SJCRH30 (cell line): ENCODE results near the gene MTA1. TPM values are rescaled to one million over a fixed set of nuclear protein-coding genes. Genes with fewer than 3 reads are reported as not detected.

Experiments
- DNase-seq, 2 experiments: peaks; one replicate each; pipeline ENCODE4 v3.0.0-alpha.2; 2015 to 2020
- H3K27ac ChIP-seq: fragments of 250-450 bp; sonication (Bioruptor Pico); 2 replicates; pipeline ENCODE4 v1.5.1; 2020; ENCODE audit warnings: mild to moderate bottlenecking, moderate library complexity
- H3K27me3 ChIP-seq: fragments of 250-450 bp; sonication (Bioruptor Pico); 2 replicates; pipeline ENCODE4 v1.5.1; 2020; ENCODE audit warnings: mild to moderate bottlenecking, moderate library complexity
- H3K36me3 ChIP-seq: fragments of 250-450 bp; sonication (Bioruptor Pico); 2 replicates; pipeline ENCODE4 v1.5.1; 2020; ENCODE audit warnings: mild to moderate bottlenecking, moderate library complexity
- H3K4me1 ChIP-seq: fragments of 250-450 bp; sonication (Bioruptor Pico); 2 replicates; pipeline ENCODE4 v1.5.1; 2020; ENCODE audit warnings: mild to moderate bottlenecking, moderate library complexity
- H3K4me3 ChIP-seq: fragments of 250-450 bp; sonication (Bioruptor Pico); 2 replicates; pipeline ENCODE4 v1.5.1; 2020; ENCODE audit warnings: mild to moderate bottlenecking, moderate library complexity
- H3K9me3 ChIP-seq: fragments of 250-450 bp; sonication (Bioruptor Pico); replicated peaks from 2 replicates; pipeline ENCODE4 v1.5.1; 2020; ENCODE audit warnings: mild to moderate bottlenecking, moderate library complexity
- total RNA-seq: library from RNA; depleted of rRNA; stranded (reverse); fragments of >200 nt; shearing (Covaris generic); gene quantifications from 2 replicates; pipeline ENCODE4 v1.2.3, GENCODE V29; 2014

Gene MTA1
- total RNA-seq, 1 experiment from 2014 or later, result 117 TPM

GRCh38 chr14:105460116-105460515 lies 40.5 kb downstream of the MTA1 start:
- Histone ChIP-seq H3K4me3 (no peak overlapping the region), H3K27me3 (no peaks in the 10 kb centered on the region), H3K9me3 (no peaks in the 10 kb centered on the region), H3K27ac (no peak overlapping the region), H3K36me3 (peaks cover 72% of the 10 kb centered on the region), H3K4me1 (peaks cover 11% of the 10 kb centered on the region)
- no peak for DNase-seq

DNA sequence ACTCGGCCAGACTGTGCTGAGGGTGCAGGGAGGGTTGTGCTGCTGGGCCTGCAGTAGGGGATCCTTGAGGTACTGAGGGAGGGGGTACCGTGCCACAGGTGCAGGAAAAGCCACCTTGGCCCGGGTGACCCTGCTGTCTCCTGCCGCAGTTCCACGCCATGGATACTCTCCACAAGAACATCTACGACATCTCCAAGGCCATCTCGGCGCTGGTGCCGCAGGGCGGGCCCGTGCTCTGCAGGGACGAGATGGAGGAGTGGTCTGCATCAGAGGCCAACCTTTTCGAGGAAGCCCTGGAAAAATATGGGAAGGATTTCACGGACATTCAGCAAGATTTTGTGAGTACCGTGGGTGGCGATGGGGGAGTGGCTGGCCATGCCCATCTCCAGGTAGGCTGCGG lies 41.0 kb downstream of the MTA1 start:
- H3K9me3 ChIP-seq, result no peaks in the 10 kb centered on the region
- H3K4me1 ChIP-seq, result peaks cover 16% of the 10 kb centered on the region
- H3K27ac ChIP-seq, result no peak overlapping the region
- no peak overlapping the region for H3K4me3 ChIP-seq
- DNase-seq, result no peak
- no peaks in the 10 kb centered on the region for H3K27me3 ChIP-seq
- peaks cover 69% of the 10 kb centered on the region for H3K36me3 ChIP-seq

DNA sequence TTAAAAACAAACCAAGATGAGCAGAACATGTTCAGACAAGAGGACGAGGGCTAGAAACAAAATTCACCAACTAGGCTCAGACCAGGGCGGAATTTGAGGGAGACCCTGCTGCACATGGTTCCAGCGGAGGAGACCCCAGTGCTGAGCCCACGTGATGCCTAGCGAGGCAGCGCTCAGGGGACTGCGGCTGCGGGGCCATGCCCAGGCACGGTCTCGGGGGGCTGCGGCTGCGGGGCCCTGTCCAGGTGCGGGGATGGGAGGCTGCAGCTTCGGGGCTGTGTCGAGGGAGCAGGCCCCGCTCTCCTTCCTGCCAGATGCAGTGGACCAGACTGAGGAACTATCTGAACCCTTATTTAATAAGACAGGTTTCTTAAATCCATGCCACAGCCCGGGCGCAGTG lies 42.3 kb downstream of the MTA1 start:
- Histone ChIP-seq H3K4me3 (no peak overlapping the region), H3K27me3 (no peaks in the 10 kb centered on the region), H3K4me1 (peaks cover 21% of the 10 kb centered on the region), H3K27ac (no peak overlapping the region), H3K36me3 (peaks cover 62% of the 10 kb centered on the region), H3K9me3 (no peaks in the 10 kb centered on the region)
- DNase-seq, result no peak

GRCh38 chr14:105464501-105464900 lies 44.9 kb downstream of the MTA1 start:
- peaks cover 18% of the 10 kb centered on the region for H3K4me1 ChIP-seq
- H3K27ac ChIP-seq, result no peak overlapping the region
- DNase-seq, result no peak
- peaks cover 61% of the 10 kb centered on the region for H3K36me3 ChIP-seq
- no peaks in the 10 kb centered on the region for H3K9me3 ChIP-seq
- no peaks in the 10 kb centered on the region for H3K27me3 ChIP-seq
- no peak overlapping the region for H3K4me3 ChIP-seq

GRCh38 chr14:105465209-105466031 lies 45.8 kb downstream of the MTA1 start:
- peak; percentile 86 to 90 for DNase-seq
- peak overlapping the region; percentile 59 for H3K27ac ChIP-seq
- peaks cover 58% of the 10 kb centered on the region for H3K36me3 ChIP-seq

DNA sequence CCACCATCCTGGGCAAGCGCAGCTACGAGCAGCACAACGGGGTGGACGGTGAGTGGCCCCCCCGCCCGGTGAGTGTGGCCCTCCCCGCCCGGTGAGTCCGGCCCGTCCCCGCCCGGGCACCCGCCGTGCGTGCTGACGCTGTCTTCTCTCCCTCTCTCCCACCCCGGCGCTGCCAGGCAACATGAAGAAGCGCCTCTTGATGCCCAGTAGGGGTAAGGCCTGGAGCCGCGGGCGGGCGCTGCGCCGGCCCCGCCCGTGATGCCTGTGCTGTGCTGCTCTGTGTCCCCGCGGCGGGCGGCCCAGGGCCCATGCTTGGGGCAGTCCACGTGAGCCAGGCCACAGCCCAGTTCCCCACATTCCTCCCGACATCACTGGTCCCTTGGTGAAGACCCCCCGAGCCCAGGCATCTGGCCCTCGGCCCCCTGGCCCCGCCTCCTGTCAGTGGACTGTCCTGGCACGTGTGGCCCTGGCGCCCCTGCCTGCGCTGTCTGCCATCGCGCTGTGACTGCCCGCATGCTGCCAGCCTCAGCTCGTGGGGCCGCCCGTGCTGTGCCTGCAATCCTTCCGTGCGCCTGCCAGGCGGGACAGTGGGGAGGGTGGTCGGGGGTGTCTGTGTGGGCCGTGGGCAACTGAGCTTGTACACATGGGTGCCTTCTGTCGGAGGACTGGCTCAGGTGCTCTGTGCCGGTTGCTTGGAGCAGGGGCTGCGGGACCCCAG lies 47.1 kb downstream of the MTA1 start:
- H3K4me3 ChIP-seq, result no peak overlapping the region
- H3K36me3 ChIP-seq, result peaks cover 48% of the 10 kb centered on the region
- H3K27ac ChIP-seq, result no peak overlapping the region; the same call in 1 of the 2 replicates
- H3K27me3 ChIP-seq, result no peaks in the 10 kb centered on the region
- H3K4me1 ChIP-seq, result peaks cover 23% of the 10 kb centered on the region
- no peak for DNase-seq
- H3K9me3 ChIP-seq, result no peaks in the 10 kb centered on the region

More at GRCh38 chr14:105465209-105466031, 45.8 kb downstream of the MTA1 start:
- no peak overlapping the region for H3K4me3 ChIP-seq
- no peaks in the 10 kb centered on the region for H3K9me3 ChIP-seq
- H3K4me1 ChIP-seq, result peaks cover 18% of the 10 kb centered on the region
- H3K27me3 ChIP-seq, result no peaks in the 10 kb centered on the region

DNA sequence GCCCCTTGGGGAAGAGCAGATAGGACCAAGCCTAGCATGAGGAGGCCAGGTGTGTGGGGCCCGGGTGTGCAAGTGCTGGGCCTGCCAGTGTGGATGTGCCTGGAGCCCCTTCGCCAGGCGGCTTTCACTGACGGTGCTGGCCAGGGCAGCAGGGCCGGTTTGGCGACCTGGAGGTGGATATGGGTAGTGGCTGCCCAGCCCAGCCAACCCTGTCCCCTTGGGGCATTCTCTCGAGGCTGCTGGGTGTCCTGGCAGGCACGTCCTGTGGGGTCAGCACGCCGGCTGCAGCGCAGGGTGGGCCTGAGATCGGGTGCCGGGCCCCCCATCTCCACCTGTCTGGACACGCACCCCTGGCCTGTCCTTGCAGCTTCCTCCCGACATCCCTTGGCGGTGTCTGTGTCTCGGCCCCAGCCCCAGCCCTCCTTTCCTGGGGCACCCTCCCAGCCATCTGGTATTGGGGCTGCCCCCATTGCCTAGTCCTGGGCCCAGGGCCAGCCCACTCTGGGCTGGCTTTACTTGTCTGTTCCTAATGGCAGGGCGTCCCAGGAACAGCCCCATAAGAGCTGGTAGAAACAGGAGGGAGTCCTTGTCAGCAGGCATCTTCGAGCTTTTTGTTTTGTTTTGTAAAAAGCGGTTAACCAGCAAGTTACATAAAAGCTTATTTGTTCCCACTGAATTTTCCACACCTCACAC lies 47.8 kb downstream of the MTA1 start:
- no peak overlapping the region for H3K27ac ChIP-seq
- H3K36me3 ChIP-seq, result peaks cover 43% of the 10 kb centered on the region
- H3K9me3 ChIP-seq, result no peaks in the 10 kb centered on the region
- no peak for DNase-seq
- H3K4me1 ChIP-seq, result peaks cover 23% of the 10 kb centered on the region
- no peak overlapping the region for H3K4me3 ChIP-seq
- H3K27me3 ChIP-seq, result no peaks in the 10 kb centered on the region

- Histone ChIP-seq H3K4me1 (peaks cover 23% of the 10 kb centered on the region), H3K9me3 (no peaks in the 10 kb centered on the region), H3K27me3 (no peaks in the 10 kb centered on the region), H3K27ac (no peak overlapping the region), H3K36me3 (peaks cover 37% of the 10 kb centered on the region), H3K4me3 (no peak overlapping the region)
- no peak for DNase-seq
Observed at GRCh38 chr14:105467942-105468471, 48.4 kb downstream of the MTA1 start.

- no peak for DNase-seq
- H3K4me1 ChIP-seq, result peaks cover 27% of the 10 kb centered on the region
Observed at GRCh38 chr14:105468621-105469241, 49.1 kb downstream of the MTA1 start.

GRCh38 chr14:105469456-105470349 lies 50.1 kb downstream of the MTA1 start:
- Histone ChIP-seq H3K9me3 (no peaks in the 10 kb centered on the region), H3K27me3 (no peaks in the 10 kb centered on the region), H3K36me3 (peaks cover 22% of the 10 kb centered on the region), H3K27ac (no peak overlapping the region), H3K4me1 (peaks cover 23% of the 10 kb centered on the region), H3K4me3 (no peak overlapping the region)
- DNase-seq, result no peak

More at GRCh38 chr14:105468621-105469241, 49.1 kb downstream of the MTA1 start:
- H3K9me3 ChIP-seq, result no peaks in the 10 kb centered on the region
- H3K27me3 ChIP-seq, result no peaks in the 10 kb centered on the region
- peaks cover 29% of the 10 kb centered on the region for H3K36me3 ChIP-seq
- H3K4me3 ChIP-seq, result no peak overlapping the region
- H3K27ac ChIP-seq, result no peak overlapping the region

GRCh38 chr14:105470350-105471296 lies 51.0 kb downstream of the MTA1 start:
- Histone ChIP-seq H3K9me3 (no peaks in the 10 kb centered on the region), H3K27me3 (no peaks in the 10 kb centered on the region), H3K27ac (no peak overlapping the region), H3K4me1 (peaks cover 14% of the 10 kb centered on the region), H3K4me3 (no peak overlapping the region), H3K36me3 (peaks cover 16% of the 10 kb centered on the region; the same call in 1 of the 2 replicates)
- DNase-seq, result no peak

GRCh38 chr14:105471297-105471821 lies 51.7 kb downstream of the MTA1 start:
- peaks cover 9% of the 10 kb centered on the region; the same call in 1 of the 2 replicates for H3K4me1 ChIP-seq
- no peak overlapping the region for H3K4me3 ChIP-seq
- no peaks in the 10 kb centered on the region for H3K9me3 ChIP-seq
- no peak overlapping the region for H3K27ac ChIP-seq
- peaks cover 16% of the 10 kb centered on the region; the same call in 1 of the 2 replicates for H3K36me3 ChIP-seq
- H3K27me3 ChIP-seq, result no peaks in the 10 kb centered on the region
- DNase-seq, result no peak
